Stomach (tissue), 9 donors: ENCODE measurements around the gene ZSCAN5B. TPM values are rescaled to one million over a fixed set of nuclear protein-coding genes. Genes with fewer than 3 reads are reported as not detected.

Source experiments
- DNase-seq, 2 donors: peaks; one replicate each; pipeline versions ENCODE4 v3.0.0 to v3.0.0-alpha.2; 2013 to 2019
- H3K27ac ChIP-seq, 5 donors: fragments of 200-600 bp in 4 of 5; sonication (generic) in 4 of 5; one replicate each; pipeline ENCODE4 v1.5.1; 2013 to 2019; ENCODE audit warnings: mild to moderate bottlenecking in 1 of 5, moderate library complexity in 1 of 5
- H3K27me3 ChIP-seq, 3 donors: fragments of 200-600 bp; sonication (generic); one replicate each; pipeline ENCODE4 v1.5.1; 2017 to 2019; ENCODE audit warnings: mixed run types in 1 of 3
- H3K36me3 ChIP-seq, 4 donors: fragments of 200-600 bp; sonication (generic); 1 replicate in 3 of 4; 2 replicates in 1 of 4; pipeline ENCODE4 v1.5.1; 2016 to 2019
- H3K4me1 ChIP-seq, 4 donors: fragments of 200-600 bp; sonication (generic); one replicate each; pipeline ENCODE4 v1.5.1; 2016 to 2019
- H3K4me3 ChIP-seq, 4 donors: fragments of 200-600 bp; sonication (generic) in 3 of 4; one replicate each; pipeline ENCODE4 v1.5.1; 2016 to 2019; ENCODE audit warnings: mild to moderate bottlenecking in 1 of 4
- H3K9me3 ChIP-seq, 4 donors: fragments of 200-600 bp; sonication (generic); one replicate each; pipeline ENCODE4 v1.5.1; 2016 to 2019
- EP300 ChIP-seq: sonication (generic); formaldehyde crosslinking; IDR thresholded peaks from one replicate; pipeline ENCODE4 v1.6.1; 2017; ENCODE audit warnings: antibody characterized with exemption
- POLR2A ChIP-seq, 4 donors: fragments of 450-650 bp; IDR thresholded peaks; one replicate each; pipeline ENCODE4 v1.6.1; 2016; ENCODE audit warnings: antibody characterized with exemption in 4 of 4, control low read depth in 2 of 4, mild to moderate bottlenecking in 1 of 4, moderate library complexity in 1 of 4
- POLR2AphosphoS5 ChIP-seq, 3 donors: sonication (generic); formaldehyde crosslinking; IDR thresholded peaks; one replicate each; pipeline ENCODE4 v1.6.1; 2016; ENCODE audit warnings: antibody characterized with exemption in 3 of 3
- WGBS, 5 donors: extraction: QIAGEN DNeasy Blood & Tissue Kit in 3 of 5; methylation state at CpG; one replicate each; pipeline versions ENCODE4 v1.1.5 to v1.1.7; 2013 to 2018; 5-methylcytosine and 5-hydroxymethylcytosine counted together
- intact Hi-C: fragments of 100-400 bp; cut with DNase I; formaldehyde crosslinking; loops from one replicate; pipeline ENCODE4 v1.15.1; 2023; ENCODE audit warnings: low total_unique reads
- polyA plus RNA-seq, 3 donors: library from polyadenylated mRNA; stranded (reverse); fragments of 200-250 nt; gene quantifications; one replicate each; pipeline ENCODE4 v1.2.3, GENCODE V29; 2013
- total RNA-seq, 5 donors: library from RNA; depleted of rRNA; stranded (reverse); fragments of >200 nt; gene quantifications; one replicate each; pipeline versions ENCODE4 v1.1.0 to v1.2.3, GENCODE V29; 2014 to 2016
- TF ChIP-seq, protein P1 (sequence below), 7 experiments: fragments of 450-650 bp in 4 of 7; fragments of 200-600 bp in 3 of 7; sonication (generic) in 3 of 7; IDR thresholded peaks; one replicate each; pipeline ENCODE4 v1.5.1; 2016 to 2019; ENCODE audit warnings: antibody characterized with exemption in 7 of 7, control low read depth in 2 of 7, mild to moderate bottlenecking in 1 of 7
- donor health status: healthy with polysubstance abuse.
- donor health status: Bipolar disorder and iron deficiency.
- donor health status: healthy.

ZSCAN5B gene
- total and polyA plus RNA-seq, 8 donors = not detected

GRCh38 chr19:56170261-56170660, 27.3 kb downstream of the ZSCAN5B start:
- no peaks in the 10 kb centered on the region for H3K36me3 ChIP-seq
- peaks cover 0 to 7% (median 3%) of the 10 kb centered on the region in 4 donors for H3K4me1 ChIP-seq
- H3K27ac ChIP-seq = no peak overlapping the region
- no peak overlapping the region for H3K4me3 ChIP-seq
- no peak for DNase-seq
- TF ChIP-seq POLR2AphosphoS5 (IDR thresholded peaks at IDR 0.05) = no peak
- TF ChIP-seq POLR2A (IDR thresholded peaks at IDR 0.05) = no peak
- TF ChIP-seq, protein P1, sequence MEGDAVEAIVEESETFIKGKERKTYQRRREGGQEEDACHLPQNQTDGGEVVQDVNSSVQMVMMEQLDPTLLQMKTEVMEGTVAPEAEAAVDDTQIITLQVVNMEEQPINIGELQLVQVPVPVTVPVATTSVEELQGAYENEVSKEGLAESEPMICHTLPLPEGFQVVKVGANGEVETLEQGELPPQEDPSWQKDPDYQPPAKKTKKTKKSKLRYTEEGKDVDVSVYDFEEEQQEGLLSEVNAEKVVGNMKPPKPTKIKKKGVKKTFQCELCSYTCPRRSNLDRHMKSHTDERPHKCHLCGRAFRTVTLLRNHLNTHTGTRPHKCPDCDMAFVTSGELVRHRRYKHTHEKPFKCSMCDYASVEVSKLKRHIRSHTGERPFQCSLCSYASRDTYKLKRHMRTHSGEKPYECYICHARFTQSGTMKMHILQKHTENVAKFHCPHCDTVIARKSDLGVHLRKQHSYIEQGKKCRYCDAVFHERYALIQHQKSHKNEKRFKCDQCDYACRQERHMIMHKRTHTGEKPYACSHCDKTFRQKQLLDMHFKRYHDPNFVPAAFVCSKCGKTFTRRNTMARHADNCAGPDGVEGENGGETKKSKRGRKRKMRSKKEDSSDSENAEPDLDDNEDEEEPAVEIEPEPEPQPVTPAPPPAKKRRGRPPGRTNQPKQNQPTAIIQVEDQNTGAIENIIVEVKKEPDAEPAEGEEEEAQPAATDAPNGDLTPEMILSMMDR (IDR thresholded peaks at IDR 0.05) = no peak
- TF ChIP-seq EP300 = no peak
- WGBS, 5 donors = 63 to 82% (median 68%) methylated on average over 14 of the region's 14 CpGs
- intact Hi-C loops = loop anchor here (5.0 kb wide), 1 partner anchor 93 kb away; no protein-coding TSS in a partner anchor
- no peaks in the 10 kb centered on the region for H3K9me3 ChIP-seq
- H3K27me3 ChIP-seq = peaks cover 3 to 24% (median 4%) of the 10 kb centered on the region in 3 donors

- intact Hi-C loops = no loop called here
- Histone ChIP-seq H3K27me3 (no peaks in the 10 kb centered on the region), H3K9me3 (no peaks in the 10 kb centered on the region), H3K27ac (no peak overlapping the region), H3K4me1 (peaks cover 0 to 7% (median 3%) of the 10 kb centered on the region in 4 donors), H3K4me3 (no peak overlapping the region), H3K36me3 (no peaks in the 10 kb centered on the region)
- DNase-seq = peak in 1 of 2 donors; percentile 49
- 35 to 55% (median 45%) methylated on average over 7 of the region's 7 CpGs for WGBS, 5 donors
- TF ChIP-seq, protein P1 (IDR thresholded peaks at IDR 0.05) = no peak
- no peak for TF ChIP-seq POLR2A (IDR thresholded peaks at IDR 0.05)
- no peak for TF ChIP-seq POLR2AphosphoS5 (IDR thresholded peaks at IDR 0.05)
- no peak for TF ChIP-seq EP300
Observed at GRCh38 chr19:56167064-56167578, 30.5 kb downstream of the ZSCAN5B start.

DNA sequence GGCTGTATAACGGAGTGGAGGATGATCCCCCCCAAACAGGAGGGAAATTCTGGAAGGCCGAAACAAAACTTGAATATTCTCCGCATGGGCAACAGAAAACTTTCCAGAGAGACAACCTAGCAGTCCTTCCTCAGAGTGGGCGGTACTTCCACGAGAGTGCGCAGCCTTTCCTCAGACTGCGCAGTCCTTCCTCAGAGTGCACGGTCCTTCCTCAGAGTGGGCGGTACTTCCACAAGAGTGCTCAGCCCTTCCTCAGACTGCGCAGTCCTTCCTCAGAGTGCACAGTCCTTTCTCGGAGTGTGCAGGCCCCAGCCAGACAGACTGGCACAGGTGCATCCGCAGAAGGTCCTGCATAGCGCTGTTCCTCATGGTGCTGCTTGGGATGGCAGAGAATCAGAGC, 34.5 kb downstream of the ZSCAN5B start:
- Histone ChIP-seq H3K36me3 (peaks cover 22 to 36% (median 35%) of the 10 kb centered on the region in 4 donors), H3K27me3 (no peaks in the 10 kb centered on the region), H3K4me1 (no peaks in the 10 kb centered on the region), H3K9me3 (no peaks in the 10 kb centered on the region), H3K4me3 (no peak overlapping the region), H3K27ac (no peak overlapping the region)
- intact Hi-C loops = loop anchor here (5.0 kb wide), 1 partner anchor 66 kb away; no protein-coding TSS in a partner anchor
- no peak for DNase-seq
- 83 to 95% (median 88%) methylated on average over 13 of the region's 13 CpGs for WGBS, 5 donors
- TF ChIP-seq, protein P1 (IDR thresholded peaks at IDR 0.05) = no peak
- no peak for TF ChIP-seq POLR2A (IDR thresholded peaks at IDR 0.05)
- TF ChIP-seq POLR2AphosphoS5 (IDR thresholded peaks at IDR 0.05) = no peak
- TF ChIP-seq EP300 = no peak

GRCh38 chr19:56162258-56162657, 35.3 kb downstream of the ZSCAN5B start:
- Histone ChIP-seq H3K4me1 (no peaks in the 10 kb centered on the region), H3K27ac (no peak overlapping the region), H3K9me3 (no peaks in the 10 kb centered on the region), H3K36me3 (peaks cover 22 to 44% (median 44%) of the 10 kb centered on the region in 4 donors), H3K4me3 (no peak overlapping the region), H3K27me3 (no peaks in the 10 kb centered on the region)
- intact Hi-C loops = loop anchor here (5.0 kb wide), 1 partner anchor 65 kb away; no protein-coding TSS in a partner anchor
- TF ChIP-seq, protein P1 (IDR thresholded peaks at IDR 0.05) = no peak
- TF ChIP-seq EP300 (no peak), POLR2AphosphoS5 (IDR thresholded peaks at IDR 0.05) (no peak), POLR2A (IDR thresholded peaks at IDR 0.05) (no peak)
- WGBS, 5 donors = 59 to 78% (median 67%) methylated on average over 9 of the region's 9 CpGs
- DNase-seq = no peak
